ENCODE data around the gene SLC26A5.
"Not testable (repeated sequence)": the region's sequence is repeated elsewhere in the genome, so short reads cannot be mapped to it uniquely, and the experiment has no call there.

SLC26A5 gene

DNA sequence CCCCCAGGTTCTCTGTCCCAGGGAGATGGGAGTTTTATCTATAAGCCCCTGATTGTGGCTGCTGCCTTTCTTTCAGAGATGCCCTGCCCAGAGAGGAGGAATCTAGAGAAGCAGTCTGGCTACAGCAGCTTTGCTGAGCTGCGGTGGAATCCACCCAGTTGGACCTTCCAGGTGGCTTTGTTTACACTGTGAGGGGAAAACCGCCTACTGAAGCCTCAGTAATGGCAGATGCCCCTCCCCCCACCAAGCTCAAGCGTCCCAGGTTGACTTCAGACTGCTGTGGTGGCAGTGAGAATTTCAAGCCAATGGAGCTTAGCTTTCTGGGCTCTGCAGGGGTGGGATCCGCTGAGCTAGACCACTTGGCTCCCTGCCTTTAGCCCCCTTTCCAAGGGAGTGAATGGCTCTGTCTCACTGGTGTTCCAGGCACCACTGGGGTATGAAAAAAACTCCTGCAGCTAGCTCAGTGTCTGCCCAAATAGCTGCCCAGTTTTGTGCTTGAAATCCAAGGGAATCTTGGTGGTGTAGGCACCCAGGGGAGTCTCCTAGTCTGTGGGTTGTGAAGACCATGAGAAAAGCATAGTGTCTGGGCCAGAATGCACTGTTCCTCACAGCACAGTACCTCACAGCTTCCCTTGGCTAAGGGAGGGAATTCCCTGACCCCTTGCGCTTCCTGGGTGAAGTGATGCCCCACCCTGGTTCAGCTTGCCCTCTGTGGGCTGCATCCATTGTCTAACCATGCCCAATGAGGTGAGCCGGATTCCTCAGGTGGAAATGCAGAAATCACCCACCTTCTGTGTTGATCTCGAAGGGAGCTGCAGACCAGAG, 40.0 kb downstream of the SLC26A5 start:
- DNase-seq = not testable (repeated sequence)

DNA sequence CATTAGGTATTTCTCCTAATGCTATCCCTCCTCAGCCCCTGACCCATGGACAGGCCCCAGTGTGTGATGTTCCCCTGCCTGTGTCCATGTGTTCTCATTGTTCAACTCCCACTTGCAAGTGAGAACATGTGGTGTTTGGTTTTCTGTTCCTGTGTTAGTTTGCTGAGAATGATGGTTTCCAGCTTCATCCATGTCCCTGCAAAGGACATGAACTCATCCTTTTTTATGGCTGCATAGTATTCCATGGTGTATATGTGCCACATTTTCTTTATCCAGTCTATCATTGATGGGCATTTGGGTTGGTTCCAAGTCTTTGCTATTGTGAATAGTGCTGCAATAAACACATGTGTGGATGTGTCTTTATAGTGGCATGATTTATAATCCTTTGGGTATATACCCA, 46.3 kb downstream of the SLC26A5 start:
- DNase-seq = not testable (repeated sequence)

DNA sequence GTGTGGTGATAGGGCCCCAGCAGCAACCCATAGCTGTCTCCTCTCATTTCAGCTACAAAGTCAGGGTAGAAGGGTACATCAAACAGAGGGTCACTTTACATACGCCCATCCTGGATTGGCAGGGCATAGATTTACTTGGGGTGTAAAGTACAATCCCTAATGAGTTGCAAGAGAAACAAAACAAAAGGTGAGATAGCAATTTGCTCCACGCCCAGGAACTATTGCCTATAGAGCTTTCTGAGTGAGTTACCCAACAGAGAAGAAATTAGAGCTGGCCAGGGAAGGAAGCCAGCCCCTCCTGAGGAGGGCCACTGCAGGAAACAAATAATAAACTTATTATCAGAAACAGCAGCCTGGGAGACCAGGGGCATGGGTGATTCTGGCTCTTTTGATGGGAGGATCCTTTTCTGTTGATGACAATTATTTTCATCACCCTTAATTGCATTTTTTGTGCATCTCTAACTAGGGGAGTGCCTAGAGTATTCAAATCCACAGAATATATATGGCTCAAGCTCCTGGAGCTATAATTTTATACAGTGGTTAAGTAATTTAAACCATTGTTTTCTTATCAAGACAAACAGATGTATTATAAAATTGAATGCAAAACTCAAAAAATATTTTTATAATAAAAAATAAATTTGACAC, 47.4 kb downstream of the SLC26A5 start:
- DNase-seq = no peak

- no peak for DNase-seq
Measured at GRCh38 chr7:103396471-103396870, 49.5 kb downstream of the SLC26A5 start.

DNA sequence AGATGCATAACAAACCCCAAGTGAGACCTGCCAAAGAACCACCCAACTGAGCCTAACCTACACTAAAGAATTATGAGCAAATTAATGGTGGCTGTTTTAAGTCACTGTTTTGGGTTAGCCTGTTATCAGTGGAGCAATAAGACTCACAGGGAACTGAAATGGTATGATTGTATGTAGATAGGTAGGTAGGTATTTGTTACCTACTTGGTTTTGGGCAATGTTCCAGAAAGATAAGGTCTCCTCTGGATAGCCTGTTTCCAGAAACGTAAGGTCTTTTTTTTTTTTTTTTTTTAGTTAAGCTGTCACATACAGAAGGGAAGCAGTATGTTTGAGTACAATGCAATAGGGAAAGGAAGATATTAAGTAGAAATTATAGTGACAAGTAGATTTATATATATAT, 50.9 kb downstream of the SLC26A5 start:
- DNase-seq = no peak

DNA sequence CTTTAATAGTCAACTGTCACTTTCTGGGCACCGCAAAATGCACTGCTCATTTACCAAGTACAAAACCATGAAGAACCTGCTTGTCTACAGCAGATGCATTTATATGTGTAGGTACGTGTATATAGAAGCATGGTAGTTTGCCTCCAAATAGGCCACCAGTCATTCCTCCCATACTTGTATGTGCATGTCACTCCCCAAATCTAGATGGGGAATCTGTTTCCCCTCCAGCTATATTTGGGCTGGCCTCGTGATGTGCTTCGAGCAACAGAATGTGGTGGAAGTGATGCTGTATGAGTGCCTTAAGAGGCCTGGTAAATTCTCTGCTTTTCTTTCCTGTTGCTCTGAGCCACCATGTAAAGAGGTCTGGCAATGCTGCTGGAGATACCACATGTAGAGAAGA, 51.4 kb downstream of the SLC26A5 start:
- DNase-seq = no peak

- DNase-seq = no peak
Measured at GRCh38 chr7:103391976-103392375, 54.0 kb downstream of the SLC26A5 start.

DNA sequence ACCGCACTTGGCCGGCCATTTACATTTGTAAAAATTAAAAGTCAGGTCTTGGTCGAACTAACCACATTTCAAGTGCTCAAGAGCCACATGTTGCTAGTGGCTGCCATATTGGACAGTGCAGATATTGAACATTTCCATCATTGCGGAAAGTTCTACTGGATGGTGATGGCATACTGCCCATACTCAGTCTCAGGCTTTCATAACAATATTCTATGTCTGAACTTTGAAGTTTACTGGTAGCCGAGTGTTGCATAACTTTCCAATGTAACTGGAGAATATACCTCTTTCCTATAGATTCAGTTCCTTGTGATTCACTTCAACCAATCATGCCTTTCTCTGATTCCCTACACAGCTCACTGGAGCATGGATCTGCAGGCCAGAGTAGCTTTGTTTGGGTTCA, 54.9 kb downstream of the SLC26A5 start:
- DNase-seq = no peak

GRCh38 chr7:103389263-103389662, 56.7 kb downstream of the SLC26A5 start:
- DNase-seq = no peak

- no peak for DNase-seq
Measured at GRCh38 chr7:103388469-103389140, 57.4 kb downstream of the SLC26A5 start.

GRCh38 chr7:103387242-103387641, 58.8 kb downstream of the SLC26A5 start:
- DNase-seq = no peak

- DNase-seq = no peak
Measured at GRCh38 chr7:103382032-103382402, 64.0 kb downstream of the SLC26A5 start.

DNA sequence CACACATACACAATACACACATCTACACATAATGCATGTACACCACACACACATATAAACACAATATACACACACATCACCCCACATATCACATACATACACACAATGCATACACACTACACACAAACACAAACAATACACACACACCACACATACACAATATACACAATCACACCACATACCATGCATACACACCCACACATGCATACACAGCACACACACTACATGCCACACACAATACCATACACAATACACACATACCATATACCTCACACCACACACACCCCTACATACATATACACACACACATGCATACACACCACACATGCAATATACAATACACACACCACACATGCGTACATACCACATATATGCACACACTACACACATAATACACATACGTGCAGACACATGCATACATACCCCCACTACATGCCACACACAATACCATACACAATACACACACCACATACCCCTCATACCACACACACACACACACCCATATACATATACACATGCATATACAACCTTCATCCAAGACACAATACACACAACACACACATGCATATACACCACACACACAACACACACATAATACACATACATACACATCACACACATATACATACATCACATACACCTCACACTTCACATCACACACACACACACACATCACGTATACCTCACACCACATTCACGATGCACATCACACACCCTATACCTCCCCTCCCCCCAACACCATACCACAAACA, 64.6 kb downstream of the SLC26A5 start:
- DNase-seq = no peak

DNA sequence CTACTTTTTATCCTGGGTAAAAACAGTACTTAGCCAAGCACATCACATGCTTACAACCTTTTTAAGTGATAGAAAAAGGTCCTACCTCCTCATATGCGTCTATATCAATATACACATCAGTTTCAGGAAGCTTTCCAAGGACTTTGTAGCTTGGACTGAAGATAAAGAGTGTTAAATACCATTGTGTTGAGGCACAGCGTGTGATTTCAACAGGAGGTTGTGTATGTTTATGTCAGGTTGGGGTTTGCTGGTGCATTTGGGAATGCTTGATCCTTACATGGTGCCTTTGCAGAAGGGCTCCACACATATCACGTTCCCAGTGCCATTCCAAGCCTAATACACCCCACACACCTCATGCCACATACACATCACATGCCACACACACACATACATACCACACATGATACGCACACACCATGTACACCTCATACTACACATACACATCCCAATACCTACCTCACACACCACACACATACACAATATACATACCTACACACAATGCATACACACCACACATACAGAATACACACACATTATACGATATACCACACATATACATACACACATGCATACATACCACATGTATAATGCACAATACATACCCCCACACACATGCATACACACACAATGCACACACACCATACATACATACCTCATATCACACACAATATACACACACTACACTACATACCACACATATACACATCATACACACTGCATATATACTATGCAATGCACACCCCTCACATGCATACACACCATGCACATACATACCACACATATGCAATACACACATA, 65.4 kb downstream of the SLC26A5 start:
- DNase-seq = no peak

- DNase-seq = no peak
Measured at GRCh38 chr7:103379270-103379975, 66.6 kb downstream of the SLC26A5 start.

DNA sequence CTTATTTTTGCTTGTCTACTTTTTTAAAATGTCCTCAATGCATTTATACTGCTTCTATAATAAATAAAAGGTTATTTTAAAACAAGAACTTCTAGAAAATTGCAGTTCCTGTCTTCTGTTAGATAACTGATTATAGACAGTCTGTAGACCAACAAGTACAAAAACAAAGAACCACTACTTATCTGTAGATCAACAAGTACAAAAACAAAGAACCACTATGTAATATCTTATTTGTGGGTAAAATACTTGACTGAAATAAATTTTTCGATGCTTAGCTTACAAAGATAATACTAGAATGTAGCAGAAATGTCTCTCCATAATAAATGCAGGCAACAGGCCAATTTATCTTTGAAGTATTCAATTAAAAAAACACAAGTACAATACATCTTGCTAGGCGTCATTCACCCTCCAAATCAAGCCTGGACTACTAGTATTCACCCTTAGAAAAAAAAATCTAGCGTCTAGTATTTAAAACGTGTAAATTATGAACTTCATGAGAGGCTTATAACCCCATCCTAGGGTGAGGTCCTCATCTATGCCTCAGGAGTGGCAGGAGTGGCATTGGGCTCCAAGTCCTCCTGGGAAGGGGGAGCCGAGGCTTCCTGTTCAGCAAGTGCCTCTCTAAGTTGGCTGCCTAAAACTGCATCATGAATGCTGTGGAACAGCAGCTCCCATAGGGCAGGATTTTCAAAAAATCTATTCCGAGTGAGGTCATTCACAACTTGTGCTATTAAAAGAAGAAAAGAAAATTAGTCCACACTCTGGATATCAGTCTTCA, 72.0 kb downstream of the SLC26A5 start:
- no peak for DNase-seq

- no peak for DNase-seq
Measured at GRCh38 chr7:103369432-103369831, 76.6 kb downstream of the SLC26A5 start.

GRCh38 chr7:103349805-103350204, 96.2 kb downstream of the SLC26A5 start:
- DNase-seq = no peak

- no peak for DNase-seq
Measured at GRCh38 chr7:103348959-103349358, 97.0 kb downstream of the SLC26A5 start.

- DNase-seq = no peak
Measured at GRCh38 chr7:103348452-103348851, 97.6 kb downstream of the SLC26A5 start.
